Subcutaneous abdominal adipose tissue (tissue), 5 donors: ENCODE data around the gene ITGB1.

Source experiments
- H3K27ac ChIP-seq: one replicate; pipeline ENCODE4 v1.7.0; 2013; ENCODE audit warnings: low read depth, mild to moderate bottlenecking, inconsistent platforms, low read length, moderate library complexity
- H3K27me3 ChIP-seq, 5 donors: one replicate each; pipeline ENCODE4 v1.7.0; 2013; ENCODE audit warnings: low read length in 5 of 5, inconsistent platforms in 1 of 5; ENCODE audit not compliant: control insufficient read depth in 5 of 5, insufficient read depth in 4 of 5
- H3K36me3 ChIP-seq, 5 donors: one replicate each; pipeline ENCODE4 v1.7.0; 2013; ENCODE audit warnings: low read length in 5 of 5; ENCODE audit not compliant: control insufficient read depth in 5 of 5, insufficient read depth in 5 of 5
- H3K4me1 ChIP-seq, 5 donors: one replicate each; pipeline ENCODE4 v1.7.0; 2013; ENCODE audit warnings: low read length in 5 of 5, mild to moderate bottlenecking in 3 of 5, moderate library complexity in 1 of 5; ENCODE audit not compliant: control insufficient read depth in 5 of 5, insufficient read depth in 5 of 5
- H3K4me3 ChIP-seq, 5 donors: one replicate each; pipeline ENCODE4 v1.7.0; 2013; ENCODE audit warnings: low read length in 5 of 5, low read depth in 1 of 5
- H3K9ac ChIP-seq, 5 donors: one replicate each; pipeline ENCODE4 v1.7.0; 2013; ENCODE audit warnings: low read length in 5 of 5, mild to moderate bottlenecking in 4 of 5, moderate library complexity in 3 of 5
- H3K9me3 ChIP-seq, 5 donors: one replicate each; pipeline ENCODE4 v1.7.0; 2013; ENCODE audit warnings: low read length in 5 of 5; ENCODE audit not compliant: control insufficient read depth in 5 of 5
- donor health status: healthy.
- donor health status: healthy.
- donor health status: healthy.
- donor health status: healthy.
- donor health status: healthy.

Gene ITGB1

DNA sequence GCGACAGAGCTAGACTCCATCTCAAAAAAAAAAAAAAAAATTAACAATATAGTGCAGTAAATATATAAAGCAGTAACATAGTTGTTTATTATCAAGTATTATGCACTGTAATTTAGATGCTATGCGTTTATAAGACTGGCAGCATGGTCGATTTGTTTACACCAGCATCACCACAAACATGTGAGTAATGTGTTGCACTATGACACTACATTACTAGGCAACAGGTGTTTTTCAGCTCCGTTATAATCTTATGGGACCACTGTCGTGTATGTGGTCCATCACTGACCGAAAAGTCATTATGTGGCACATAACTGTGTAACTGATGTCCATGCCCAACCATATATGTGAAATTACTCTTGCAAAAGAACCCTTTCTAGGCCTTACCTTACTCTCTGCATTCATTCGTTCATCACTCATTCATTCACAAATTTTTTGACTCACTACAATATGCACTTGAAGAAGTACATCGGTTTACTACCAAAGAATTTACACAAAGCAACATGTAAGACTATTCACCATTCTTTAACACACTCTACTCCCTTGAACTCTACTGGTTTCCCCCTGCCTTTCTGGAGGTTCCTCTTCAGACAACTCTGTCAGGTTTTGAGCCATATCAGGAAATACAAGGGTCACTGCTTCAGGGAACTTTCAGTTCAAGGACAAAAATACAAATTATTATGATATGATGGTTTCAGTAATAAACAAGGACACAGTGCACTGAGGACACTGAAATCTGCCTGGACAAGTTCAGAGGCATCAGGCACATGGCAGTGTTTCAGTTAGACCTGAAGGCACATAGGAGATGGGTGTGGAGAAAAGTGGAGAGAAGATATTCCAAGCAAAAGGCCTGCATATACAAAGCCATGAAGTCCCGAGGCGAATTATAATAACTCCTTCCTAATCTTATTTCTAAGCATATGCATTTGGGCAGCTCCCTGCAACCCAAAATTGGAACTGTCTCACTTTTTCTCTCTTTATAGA is 17.4 kb downstream of the ITGB1 start:
- no peaks in the 10 kb centered on the region for H3K9me3 ChIP-seq
- peaks cover 12 to 70% (median 63%) of the 10 kb centered on the region in 5 donors for H3K4me1 ChIP-seq
- H3K27ac ChIP-seq = no peak overlapping the region

DNA sequence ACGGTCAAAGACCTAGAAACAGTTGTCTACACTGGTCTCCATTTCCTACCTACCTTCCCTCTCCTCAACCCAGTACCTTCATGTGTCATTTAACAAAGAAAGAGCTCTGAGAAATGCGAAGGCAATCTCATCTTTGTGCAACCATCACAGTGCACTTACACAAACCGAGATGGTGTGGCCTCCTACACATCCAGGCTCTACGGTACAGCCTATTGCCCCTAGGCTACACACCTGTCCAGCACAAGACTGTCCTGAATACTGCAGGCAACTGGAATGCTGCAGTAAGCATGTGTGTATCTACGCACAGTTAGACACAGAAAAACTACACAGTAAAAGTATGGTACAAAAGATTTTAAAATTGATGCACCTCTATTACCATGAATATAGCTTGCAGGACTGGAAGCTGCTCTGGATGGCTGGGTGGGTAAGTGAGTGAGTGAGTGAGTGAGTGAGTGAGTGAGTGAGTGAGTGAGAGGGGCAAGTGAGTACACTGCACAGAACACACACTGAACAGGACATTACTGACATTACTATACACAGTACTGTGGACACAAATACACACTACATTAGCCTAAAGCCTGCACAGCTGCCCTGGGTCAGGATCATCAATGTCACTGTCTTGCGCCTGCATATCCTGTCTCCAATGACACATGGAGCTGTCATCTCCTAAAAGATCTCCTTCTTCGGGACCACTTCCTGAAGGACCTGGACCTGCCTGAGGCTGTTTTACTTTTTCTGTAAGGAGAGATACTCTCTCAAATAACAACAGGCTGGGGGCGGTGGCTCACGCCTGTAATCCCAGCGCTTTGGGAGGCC is 18.5 kb downstream of the ITGB1 start:
- Histone ChIP-seq H3K36me3 (peaks cover 6 to 15% (median 11%) of the 10 kb centered on the region in 5 donors), H3K9ac (peak overlapping the region in 3 of 5 donors; percentile 22 to 60 (median 22)), H3K27ac (peak overlapping the region; percentile 75), H3K4me1 (peaks cover 12 to 68% (median 67%) of the 10 kb centered on the region in 5 donors), H3K4me3 (peak overlapping the region in 1 of 5 donors; percentile 19), H3K9me3 (no peaks in the 10 kb centered on the region), H3K27me3 (no peaks in the 10 kb centered on the region)

More for the DNA sequence above, 17.4 kb downstream of the ITGB1 start:
- Histone ChIP-seq H3K9ac (no peak overlapping the region), H3K36me3 (peaks cover 0 to 6% (median 3%) of the 10 kb centered on the region in 5 donors), H3K27me3 (no peaks in the 10 kb centered on the region), H3K4me3 (no peak overlapping the region)

DNA sequence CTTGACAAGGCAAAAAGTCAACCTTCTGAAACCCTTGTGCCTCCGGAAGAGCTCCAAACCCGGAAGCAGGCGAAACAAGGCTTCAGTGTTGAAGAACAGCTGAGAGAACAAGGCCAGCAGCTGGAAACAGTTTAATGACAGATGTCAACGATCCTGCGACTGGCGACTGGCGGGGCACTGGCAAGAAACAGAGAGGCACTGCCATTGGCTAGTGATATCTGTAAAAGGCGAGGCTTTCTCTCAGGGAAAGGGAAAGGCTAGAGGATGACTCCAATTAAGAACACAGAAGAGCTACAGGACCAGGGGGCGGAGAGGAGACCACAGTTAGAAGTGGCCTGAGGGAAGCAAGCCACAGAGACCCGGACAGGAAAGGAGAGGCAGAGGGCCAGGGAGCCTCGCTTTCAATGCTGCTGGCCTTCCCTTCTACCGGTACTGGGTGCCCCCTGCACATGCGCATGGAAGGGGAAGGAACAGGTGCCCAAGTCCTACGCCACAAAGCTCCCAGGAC is 19.4 kb downstream of the ITGB1 start:
- H3K9me3 ChIP-seq = no peaks in the 10 kb centered on the region
- H3K36me3 ChIP-seq = peaks cover 10 to 24% (median 17%) of the 10 kb centered on the region in 5 donors
- H3K27me3 ChIP-seq = no peaks in the 10 kb centered on the region
- H3K9ac ChIP-seq = peak overlapping the region; percentile 7 to 60 (median 22)
- peaks cover 12 to 59% (median 58%) of the 10 kb centered on the region in 5 donors for H3K4me1 ChIP-seq
- H3K27ac ChIP-seq = peak overlapping the region; percentile 75
- peak overlapping the region; percentile 21 to 47 (median 42) for H3K4me3 ChIP-seq

DNA sequence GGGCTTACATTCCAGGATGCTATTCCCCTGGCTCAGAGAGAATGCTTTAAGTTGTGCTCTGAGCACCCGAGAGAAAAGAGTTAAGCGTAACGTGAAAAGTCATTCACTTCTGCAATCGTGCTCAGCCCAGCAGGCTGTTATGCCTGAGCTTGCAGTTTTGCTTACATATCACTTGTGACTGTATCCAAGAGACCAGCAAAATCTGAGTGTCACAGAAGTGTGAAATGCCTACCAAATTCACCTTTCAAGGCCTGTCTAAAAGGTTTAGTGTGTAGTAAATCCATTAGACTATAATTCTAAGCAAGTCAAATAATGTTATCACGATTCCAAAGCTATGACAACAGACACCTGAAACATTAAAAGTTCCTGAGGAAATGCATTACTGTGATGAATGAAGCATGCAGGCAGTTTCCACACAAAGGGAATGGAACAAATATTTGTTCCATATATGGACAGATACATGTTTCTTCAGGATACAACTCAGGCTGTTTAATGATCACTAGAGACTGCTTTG is 20.1 kb downstream of the ITGB1 start:
- Histone ChIP-seq H3K27me3 (no peaks in the 10 kb centered on the region), H3K27ac (peak overlapping the region; percentile 75), H3K9ac (peak overlapping the region in 4 of 5 donors; percentile 7 to 60 (median 20)), H3K4me3 (peak overlapping the region in 4 of 5 donors; percentile 21 to 43 (median 39)), H3K4me1 (peaks cover 12 to 54% (median 52%) of the 10 kb centered on the region in 5 donors), H3K9me3 (no peaks in the 10 kb centered on the region), H3K36me3 (peaks cover 16 to 29% (median 21%) of the 10 kb centered on the region in 5 donors)

DNA sequence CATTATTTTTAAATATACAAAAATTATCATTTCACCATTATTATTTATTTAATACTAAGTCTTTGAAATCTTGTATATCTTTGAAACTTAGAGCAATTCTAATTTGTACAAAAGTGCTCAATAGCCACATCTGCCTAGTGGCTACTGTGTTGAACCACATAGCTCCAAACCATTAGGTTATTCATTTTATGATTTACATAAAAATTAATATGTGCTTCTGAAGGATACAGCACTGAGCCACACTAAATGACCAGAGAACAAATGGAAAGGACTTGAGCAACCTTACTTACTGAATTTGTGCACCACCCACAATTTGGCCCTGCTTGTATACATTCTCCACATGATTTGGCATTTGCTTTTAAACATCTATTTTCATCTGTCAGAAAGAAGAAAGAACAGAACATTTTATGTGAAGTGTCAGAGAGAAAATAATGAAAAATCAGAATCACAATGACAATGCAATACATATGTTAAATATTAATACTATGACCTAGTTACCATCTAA is 25.8 kb downstream of the ITGB1 start:
- Histone ChIP-seq H3K9me3 (no peaks in the 10 kb centered on the region), H3K4me3 (no peak overlapping the region), H3K27ac (no peak overlapping the region), H3K9ac (no peak overlapping the region), H3K36me3 (peaks cover 28 to 44% (median 36%) of the 10 kb centered on the region in 5 donors), H3K4me1 (peaks cover 2 to 14% (median 12%) of the 10 kb centered on the region in 5 donors), H3K27me3 (no peaks in the 10 kb centered on the region)

DNA sequence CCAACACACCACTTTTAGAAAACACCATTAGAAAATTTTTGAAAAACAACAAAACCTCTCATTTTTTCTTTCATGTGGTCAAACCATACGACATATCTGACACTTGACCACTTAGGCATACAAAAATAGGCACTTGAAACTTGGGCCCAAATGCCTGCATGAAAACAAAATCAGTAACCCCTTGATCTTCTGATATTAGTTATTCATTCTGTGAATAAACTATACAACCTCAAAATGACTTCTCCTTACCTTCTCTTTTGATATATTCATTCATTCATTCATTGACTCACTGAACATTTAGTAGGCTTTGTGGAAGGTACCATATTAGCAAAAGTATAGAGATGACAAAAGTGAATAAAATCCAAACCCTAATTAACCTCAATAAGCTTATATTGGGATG is 26.4 kb downstream of the ITGB1 start:
- Histone ChIP-seq H3K9ac (no peak overlapping the region), H3K4me1 (peaks cover 2 to 14% (median 12%) of the 10 kb centered on the region in 5 donors), H3K4me3 (no peak overlapping the region), H3K36me3 (peaks cover 35 to 51% (median 41%) of the 10 kb centered on the region in 5 donors), H3K9me3 (no peaks in the 10 kb centered on the region), H3K27me3 (no peaks in the 10 kb centered on the region), H3K27ac (peak overlapping the region; percentile 25)

DNA sequence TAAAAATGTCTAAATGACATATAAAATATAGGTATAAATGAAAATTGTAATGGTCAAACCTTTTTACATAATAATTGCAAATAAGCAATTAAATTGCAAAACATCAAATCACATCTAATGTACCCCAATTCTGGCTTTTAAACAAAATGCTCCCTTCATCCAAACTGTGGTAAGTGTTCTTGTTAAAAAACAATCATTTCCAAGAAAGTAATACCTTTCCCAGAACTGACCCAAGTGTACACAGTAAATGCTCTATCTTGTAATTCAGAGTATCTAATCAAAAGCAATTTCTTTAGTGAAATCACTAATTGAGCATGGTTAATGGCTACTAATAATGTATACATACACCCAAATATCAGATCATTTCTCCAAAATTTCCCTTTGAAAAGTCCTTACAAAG is 28.0 kb downstream of the ITGB1 start:
- H3K4me3 ChIP-seq = no peak overlapping the region
- H3K9me3 ChIP-seq = no peaks in the 10 kb centered on the region
- H3K9ac ChIP-seq = peak overlapping the region in 1 of 5 donors; percentile 32
- H3K27ac ChIP-seq = peak overlapping the region; percentile 66
- H3K4me1 ChIP-seq = peaks cover 2 to 13% (median 10%) of the 10 kb centered on the region in 5 donors
- peaks cover 44 to 60% (median 52%) of the 10 kb centered on the region in 5 donors for H3K36me3 ChIP-seq
- no peaks in the 10 kb centered on the region for H3K27me3 ChIP-seq

DNA sequence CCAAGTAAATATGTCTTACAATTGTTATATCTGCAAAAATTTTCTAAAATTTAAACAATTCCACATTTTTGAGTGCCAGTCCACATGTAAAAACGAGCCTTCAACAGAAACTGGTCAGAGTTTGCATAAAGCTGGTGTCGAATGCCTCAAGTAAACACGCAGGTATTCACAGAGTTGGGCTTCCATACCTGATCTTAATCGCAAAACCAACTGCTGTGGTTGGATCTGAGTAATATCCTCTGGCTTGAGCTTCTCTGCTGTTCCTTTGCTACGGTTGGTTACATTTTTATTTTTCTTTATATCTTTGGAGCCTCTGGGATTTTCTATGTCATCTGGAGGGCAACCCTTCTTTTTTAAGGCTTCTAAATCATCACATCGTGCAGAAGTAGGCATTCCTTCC is 28.4 kb downstream of the ITGB1 start:
- Histone ChIP-seq H3K27me3 (no peaks in the 10 kb centered on the region), H3K27ac (peak overlapping the region; percentile 66), H3K4me1 (peaks cover 2 to 13% (median 10%) of the 10 kb centered on the region in 5 donors), H3K9me3 (no peaks in the 10 kb centered on the region), H3K36me3 (peaks cover 46 to 60% (median 53%) of the 10 kb centered on the region in 5 donors), H3K9ac (no peak overlapping the region), H3K4me3 (peak overlapping the region in 1 of 5 donors; percentile 23)

DNA sequence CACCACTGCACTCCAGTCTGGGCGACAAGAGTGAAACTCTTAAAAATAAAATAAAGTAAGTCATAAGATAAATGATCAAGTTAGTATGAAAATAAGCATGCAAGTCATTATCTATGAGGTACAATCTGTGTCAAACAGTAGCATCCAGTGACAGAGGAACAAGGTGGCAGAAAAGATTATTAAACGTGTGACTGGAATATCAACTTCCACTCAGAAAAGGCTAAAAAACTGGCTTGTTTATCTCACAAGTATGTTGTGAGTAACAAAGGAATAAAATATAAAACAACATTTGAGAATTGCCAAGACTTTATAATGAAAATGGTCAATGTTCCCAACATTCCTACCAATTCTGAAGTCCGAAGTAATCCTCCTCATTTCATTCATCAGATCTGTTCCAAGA is 30.3 kb downstream of the ITGB1 start:
- Histone ChIP-seq H3K9me3 (no peaks in the 10 kb centered on the region), H3K27ac (no peak overlapping the region), H3K4me1 (peaks cover 2 to 13% (median 10%) of the 10 kb centered on the region in 5 donors), H3K4me3 (no peak overlapping the region), H3K9ac (no peak overlapping the region), H3K36me3 (peaks cover 34 to 62% (median 58%) of the 10 kb centered on the region in 5 donors), H3K27me3 (no peaks in the 10 kb centered on the region)
